ENCODE measurements around the gene CENPN. TPM values are rescaled to one million over a fixed set of nuclear protein-coding genes. Genes with fewer than 3 reads are reported as not detected.

The CENPN gene
- total RNA-seq, 6 experiments from 2014 or later, result 32.3 to 52.3 (median 50.8) TPM

DNA sequence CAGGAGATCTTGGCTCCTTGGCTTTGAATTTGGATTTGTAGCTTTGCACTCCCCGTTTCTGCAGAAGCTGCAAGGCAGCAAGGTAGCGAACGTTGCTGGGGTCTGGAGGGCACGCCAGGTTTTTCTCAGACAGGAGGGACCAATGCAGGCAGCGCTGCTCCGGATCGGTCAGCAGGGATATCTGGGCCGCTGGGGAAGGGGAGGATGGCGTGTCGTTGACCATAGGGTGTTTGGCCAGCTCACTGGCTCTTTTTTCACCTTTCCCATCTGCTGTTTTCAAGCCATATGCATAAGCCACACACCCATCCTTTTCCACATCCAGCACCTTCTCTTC, 54.3 kb downstream of the CENPN start:
- peaks cover 9% of the 10 kb centered on the region; the same call in 1 of the 2 replicates for H3K4me1 Mint-ChIP-seq (ENCODE audit: low read depth)
- no peak overlapping the region for H3K27ac Mint-ChIP-seq
- DNase-seq, result no peak
- TF ChIP-seq, protein P1, sequence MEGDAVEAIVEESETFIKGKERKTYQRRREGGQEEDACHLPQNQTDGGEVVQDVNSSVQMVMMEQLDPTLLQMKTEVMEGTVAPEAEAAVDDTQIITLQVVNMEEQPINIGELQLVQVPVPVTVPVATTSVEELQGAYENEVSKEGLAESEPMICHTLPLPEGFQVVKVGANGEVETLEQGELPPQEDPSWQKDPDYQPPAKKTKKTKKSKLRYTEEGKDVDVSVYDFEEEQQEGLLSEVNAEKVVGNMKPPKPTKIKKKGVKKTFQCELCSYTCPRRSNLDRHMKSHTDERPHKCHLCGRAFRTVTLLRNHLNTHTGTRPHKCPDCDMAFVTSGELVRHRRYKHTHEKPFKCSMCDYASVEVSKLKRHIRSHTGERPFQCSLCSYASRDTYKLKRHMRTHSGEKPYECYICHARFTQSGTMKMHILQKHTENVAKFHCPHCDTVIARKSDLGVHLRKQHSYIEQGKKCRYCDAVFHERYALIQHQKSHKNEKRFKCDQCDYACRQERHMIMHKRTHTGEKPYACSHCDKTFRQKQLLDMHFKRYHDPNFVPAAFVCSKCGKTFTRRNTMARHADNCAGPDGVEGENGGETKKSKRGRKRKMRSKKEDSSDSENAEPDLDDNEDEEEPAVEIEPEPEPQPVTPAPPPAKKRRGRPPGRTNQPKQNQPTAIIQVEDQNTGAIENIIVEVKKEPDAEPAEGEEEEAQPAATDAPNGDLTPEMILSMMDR (IDR thresholded peaks at IDR 0.05), result no peak
- H3K27me3 Mint-ChIP-seq (ENCODE audit: insufficient read depth), result no peaks in the 10 kb centered on the region
- H3K9me3 Mint-ChIP-seq, result no peaks in the 10 kb centered on the region
- H3K36me3 Mint-ChIP-seq (ENCODE audit: low read depth), result no peaks in the 10 kb centered on the region
- no peak overlapping the region for H3K4me3 Mint-ChIP-seq

DNA sequence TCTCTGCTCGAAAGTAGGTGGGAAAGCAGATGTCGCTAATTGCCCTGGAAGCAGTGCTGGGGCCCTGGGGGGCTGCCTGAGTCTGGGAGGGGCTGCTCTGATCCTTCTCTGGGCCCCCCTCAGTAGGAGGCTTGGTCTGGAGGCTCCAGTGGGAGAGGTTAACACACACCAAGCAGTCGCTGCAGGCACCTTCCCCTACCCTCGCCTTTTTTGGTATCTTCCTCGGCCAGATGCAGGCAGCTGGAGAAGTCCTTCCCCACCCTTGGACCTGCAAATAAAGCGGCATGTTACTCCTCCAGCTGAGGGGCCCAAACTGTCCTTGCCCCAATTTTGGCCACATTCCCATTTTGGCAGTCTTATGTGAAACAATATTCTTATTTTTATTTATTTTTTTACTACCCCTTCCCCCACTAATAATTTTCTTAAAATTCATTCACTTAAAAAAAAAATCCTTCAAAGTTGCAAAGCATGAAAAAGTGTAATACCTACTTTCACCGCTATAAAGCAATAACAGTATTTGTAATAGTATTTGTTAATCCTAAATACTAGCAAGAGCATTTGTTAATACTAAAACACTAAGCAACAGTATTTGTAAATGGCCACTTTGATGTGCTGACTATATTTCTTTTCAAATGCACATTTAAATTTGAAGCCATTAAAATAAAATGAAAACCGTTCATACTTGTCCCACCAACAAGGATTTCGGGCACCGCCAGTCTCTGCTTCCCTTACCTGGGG, 55.0 kb downstream of the CENPN start:
- H3K27me3 Mint-ChIP-seq (ENCODE audit: insufficient read depth), result no peaks in the 10 kb centered on the region
- no peaks in the 10 kb centered on the region for H3K36me3 Mint-ChIP-seq (ENCODE audit: low read depth)
- H3K9me3 Mint-ChIP-seq, result no peaks in the 10 kb centered on the region
- H3K4me1 Mint-ChIP-seq (ENCODE audit: low read depth), result peaks cover 9% of the 10 kb centered on the region; the same call in 1 of the 2 replicates
- no peak overlapping the region for H3K4me3 Mint-ChIP-seq
- no peak for DNase-seq
- TF ChIP-seq, protein P1 (IDR thresholded peaks at IDR 0.05), result peak; percentile 52; the same call in 1 of the 2 replicates
- no peak overlapping the region for H3K27ac Mint-ChIP-seq

DNA sequence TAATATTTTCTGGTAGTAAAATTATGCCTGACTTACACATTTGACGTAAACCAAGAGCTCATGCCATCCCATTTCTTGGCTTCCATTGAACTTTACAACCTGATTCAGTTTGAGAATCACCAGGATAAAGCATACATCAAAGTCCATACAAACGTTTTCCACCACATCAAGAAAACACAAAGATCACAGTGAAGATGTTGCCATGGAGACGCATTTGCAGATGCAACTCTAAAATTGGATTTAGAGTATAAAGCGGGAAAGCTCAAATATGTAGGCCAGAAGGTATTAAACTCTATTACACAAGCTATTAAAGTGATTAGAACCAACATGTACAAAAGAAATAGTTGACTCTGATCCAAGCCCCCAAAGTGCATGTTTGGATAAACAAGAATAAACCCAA, 59.7 kb downstream of the CENPN start:
- H3K27me3 Mint-ChIP-seq (ENCODE audit: insufficient read depth), result no peaks in the 10 kb centered on the region; the same call in 1 of the 2 replicates
- no peak overlapping the region for H3K27ac Mint-ChIP-seq
- TF ChIP-seq, protein P1 (IDR thresholded peaks at IDR 0.05), result no peak
- DNase-seq, result no peak
- no peaks in the 10 kb centered on the region for H3K9me3 Mint-ChIP-seq
- peaks cover 17% of the 10 kb centered on the region for H3K4me1 Mint-ChIP-seq (ENCODE audit: low read depth)
- no peak overlapping the region for H3K4me3 Mint-ChIP-seq
- no peaks in the 10 kb centered on the region for H3K36me3 Mint-ChIP-seq (ENCODE audit: low read depth)

DNA sequence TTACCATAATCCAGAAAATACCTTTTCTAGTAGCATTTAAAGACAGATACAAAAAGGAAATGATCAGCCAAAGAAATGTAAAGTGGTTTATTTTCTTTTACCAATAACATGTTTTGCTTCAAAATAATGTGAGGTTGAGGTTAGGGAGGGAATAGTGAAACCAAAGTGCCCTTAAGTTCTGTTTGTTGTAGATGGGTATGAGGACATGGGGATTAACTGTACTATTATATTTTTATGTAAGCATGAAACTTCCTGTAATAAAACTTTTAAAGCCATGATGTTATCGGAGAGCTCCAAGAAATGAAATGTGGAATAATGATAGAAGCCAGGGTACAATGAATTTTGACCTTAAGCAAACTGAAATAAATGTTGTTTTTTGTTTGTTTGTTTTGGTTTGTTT, 60.2 kb downstream of the CENPN start:
- H3K4me1 Mint-ChIP-seq (ENCODE audit: low read depth), result peaks cover 22% of the 10 kb centered on the region
- H3K4me3 Mint-ChIP-seq, result no peak overlapping the region
- TF ChIP-seq, protein P1 (IDR thresholded peaks at IDR 0.05), result no peak
- no peaks in the 10 kb centered on the region; the same call in 1 of the 2 replicates for H3K27me3 Mint-ChIP-seq (ENCODE audit: insufficient read depth)
- no peaks in the 10 kb centered on the region for H3K9me3 Mint-ChIP-seq
- DNase-seq, result no peak
- H3K27ac Mint-ChIP-seq, result no peak overlapping the region
- H3K36me3 Mint-ChIP-seq (ENCODE audit: low read depth), result no peaks in the 10 kb centered on the region

DNA sequence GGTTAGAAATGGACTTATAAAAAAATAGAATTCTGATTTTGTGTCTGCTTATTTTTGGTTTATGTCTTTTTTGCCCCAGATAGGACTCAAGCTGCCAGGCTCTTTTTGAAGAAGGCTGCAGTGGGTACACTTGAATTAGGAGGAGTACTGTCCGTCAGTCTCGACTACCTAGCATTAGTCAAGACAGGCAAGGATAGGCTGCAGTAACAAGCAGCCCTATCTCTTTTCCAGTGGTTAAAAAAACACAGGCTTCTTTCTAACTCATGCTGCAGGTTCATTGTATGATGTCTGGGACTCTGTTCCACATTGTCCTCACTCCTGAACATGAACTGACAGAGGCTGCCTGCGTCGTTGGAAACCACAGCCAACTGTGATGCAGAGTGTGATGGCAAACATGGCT, 62.0 kb downstream of the CENPN start:
- TF ChIP-seq, protein P1 (IDR thresholded peaks at IDR 0.05), result no peak
- Mint-ChIP-seq H3K4me3 (no peak overlapping the region), H3K4me1 (ENCODE audit: low read depth) (peaks cover 22% of the 10 kb centered on the region)

More for the DNA sequence above, 62.0 kb downstream of the CENPN start:
- Mint-ChIP-seq H3K9me3 (no peaks in the 10 kb centered on the region), H3K36me3 (ENCODE audit: low read depth) (no peaks in the 10 kb centered on the region), H3K27me3 (ENCODE audit: insufficient read depth) (peaks cover 3% of the 10 kb centered on the region; the same call in 1 of the 2 replicates), H3K27ac (no peak overlapping the region)
- no peak for DNase-seq

Data from HFFc6 (cell line).